ENCODE data around the gene GLB1L.

The GLB1L gene

DNA sequence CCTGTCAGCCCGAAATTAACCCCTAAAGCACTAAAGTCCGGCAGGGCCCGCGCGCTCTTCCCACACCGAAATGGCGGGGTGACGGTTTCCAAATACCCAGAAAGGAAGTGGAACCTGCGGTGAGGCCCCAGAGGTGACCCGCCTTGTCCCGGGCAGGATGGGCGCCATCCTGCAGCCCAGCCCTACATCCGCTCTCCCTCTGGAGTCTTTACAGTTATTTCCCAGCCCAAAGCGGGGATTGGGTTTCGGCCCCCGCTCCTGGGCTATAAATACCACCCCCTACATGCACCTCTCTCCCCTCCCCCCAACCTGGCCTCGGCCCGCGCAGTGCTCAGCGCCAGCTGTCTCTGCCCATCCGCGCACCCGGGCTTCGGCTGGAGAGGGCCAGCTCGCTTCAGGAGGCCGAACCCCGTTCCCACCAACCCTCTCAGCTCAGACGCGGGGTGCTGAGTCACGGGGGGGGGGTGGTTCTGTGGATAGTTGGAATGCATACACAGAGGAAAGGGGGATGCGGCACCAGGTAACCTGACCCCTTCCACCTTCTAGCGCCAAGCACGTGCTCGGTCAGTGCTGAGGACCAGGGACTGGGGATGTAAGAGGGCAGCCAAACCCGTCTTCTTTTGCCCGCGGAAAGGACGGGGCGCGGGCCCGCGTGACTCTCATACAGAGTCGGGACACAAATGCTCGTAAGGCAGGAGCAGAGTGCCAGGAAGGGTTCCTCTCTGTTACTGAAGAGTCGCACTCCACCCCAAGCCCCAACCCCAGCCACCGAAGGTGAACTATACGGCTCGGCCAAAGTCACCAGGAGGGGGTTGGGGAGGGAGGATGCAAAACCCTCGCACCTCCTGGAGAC lies 7.9 kb upstream of the GLB1L start, which contains the start of gene TUBA4B:
TUBA4B (plus strand) TSS at position 344 of the 853 bp plus-strand sequence; CDS start at position 509, 165 bp downstream.
- Mint-ChIP-seq H3K4me3 (peak within 1 kb of the TSS; percentile 76), H3K4me1 (peaks cover 40% of the 10 kb centered on the region), H3K27ac (no peak within 1 kb of the TSS), H3K36me3 (ENCODE audit: low read depth) (peaks cover 5% of the 10 kb centered on the region), H3K27me3 (ENCODE audit: low read depth, poor library complexity) (peaks cover 80% of the 10 kb centered on the region), H3K9me3 (no peaks in the 10 kb centered on the region)
- TF ChIP-seq, protein P1, sequence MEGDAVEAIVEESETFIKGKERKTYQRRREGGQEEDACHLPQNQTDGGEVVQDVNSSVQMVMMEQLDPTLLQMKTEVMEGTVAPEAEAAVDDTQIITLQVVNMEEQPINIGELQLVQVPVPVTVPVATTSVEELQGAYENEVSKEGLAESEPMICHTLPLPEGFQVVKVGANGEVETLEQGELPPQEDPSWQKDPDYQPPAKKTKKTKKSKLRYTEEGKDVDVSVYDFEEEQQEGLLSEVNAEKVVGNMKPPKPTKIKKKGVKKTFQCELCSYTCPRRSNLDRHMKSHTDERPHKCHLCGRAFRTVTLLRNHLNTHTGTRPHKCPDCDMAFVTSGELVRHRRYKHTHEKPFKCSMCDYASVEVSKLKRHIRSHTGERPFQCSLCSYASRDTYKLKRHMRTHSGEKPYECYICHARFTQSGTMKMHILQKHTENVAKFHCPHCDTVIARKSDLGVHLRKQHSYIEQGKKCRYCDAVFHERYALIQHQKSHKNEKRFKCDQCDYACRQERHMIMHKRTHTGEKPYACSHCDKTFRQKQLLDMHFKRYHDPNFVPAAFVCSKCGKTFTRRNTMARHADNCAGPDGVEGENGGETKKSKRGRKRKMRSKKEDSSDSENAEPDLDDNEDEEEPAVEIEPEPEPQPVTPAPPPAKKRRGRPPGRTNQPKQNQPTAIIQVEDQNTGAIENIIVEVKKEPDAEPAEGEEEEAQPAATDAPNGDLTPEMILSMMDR (IDR thresholded peaks at IDR 0.05), result no peak
- DNase-seq, result peak; percentile 56

DNA sequence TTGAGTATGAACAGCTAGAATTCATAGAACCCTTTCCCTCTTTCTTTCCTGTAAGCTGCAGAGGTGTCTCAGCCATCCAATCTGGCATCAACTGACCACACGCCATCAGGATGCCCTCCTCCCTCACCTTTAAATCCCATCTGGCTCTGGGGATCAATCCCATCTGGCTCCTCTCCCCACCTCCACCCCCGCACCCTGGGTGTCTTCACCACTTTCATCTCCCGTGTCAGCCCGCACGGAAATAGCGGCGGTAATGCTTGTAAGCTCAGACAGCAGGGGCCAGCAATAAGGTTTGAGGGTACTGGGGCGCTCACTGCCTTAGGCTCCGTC lies 7.3 kb upstream of the GLB1L start:
- Mint-ChIP-seq H3K27me3 (ENCODE audit: low read depth, poor library complexity) (peaks cover 74% of the 10 kb centered on the region), H3K9me3 (no peaks in the 10 kb centered on the region), H3K36me3 (ENCODE audit: low read depth) (peaks cover 8% of the 10 kb centered on the region), H3K4me1 (peaks cover 43% of the 10 kb centered on the region), H3K27ac (no peak overlapping the region), H3K4me3 (peak overlapping the region; percentile 76)
- no peak for DNase-seq
- TF ChIP-seq, protein P1 (IDR thresholded peaks at IDR 0.05), result no peak

DNA sequence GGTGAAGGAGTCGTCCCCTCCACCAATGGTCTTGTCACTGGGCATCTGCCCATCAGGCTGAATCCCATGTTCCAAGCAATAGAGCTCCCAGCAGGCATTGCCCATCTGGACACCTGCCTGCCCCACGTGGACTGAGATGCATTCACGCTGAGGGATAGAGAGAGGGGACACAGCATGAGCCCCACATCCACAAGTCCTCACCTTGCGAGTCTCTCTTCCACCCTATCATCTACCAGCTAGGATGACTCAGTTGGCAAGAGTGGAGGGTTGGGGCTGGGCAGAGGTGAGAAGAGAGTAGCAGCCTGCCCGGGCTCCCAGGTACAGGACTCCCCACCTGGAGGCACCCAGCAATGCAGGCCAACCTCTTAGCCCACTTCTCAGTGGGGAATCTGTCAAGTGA lies 6.8 kb upstream of the GLB1L start:
- Mint-ChIP-seq H3K36me3 (ENCODE audit: low read depth) (peaks cover 8% of the 10 kb centered on the region), H3K9me3 (no peaks in the 10 kb centered on the region), H3K27me3 (ENCODE audit: low read depth, poor library complexity) (peaks cover 70% of the 10 kb centered on the region), H3K4me1 (peaks cover 43% of the 10 kb centered on the region), H3K4me3 (peak overlapping the region; percentile 76), H3K27ac (no peak overlapping the region)
- DNase-seq, result no peak
- TF ChIP-seq, protein P1 (IDR thresholded peaks at IDR 0.05), result no peak

DNA sequence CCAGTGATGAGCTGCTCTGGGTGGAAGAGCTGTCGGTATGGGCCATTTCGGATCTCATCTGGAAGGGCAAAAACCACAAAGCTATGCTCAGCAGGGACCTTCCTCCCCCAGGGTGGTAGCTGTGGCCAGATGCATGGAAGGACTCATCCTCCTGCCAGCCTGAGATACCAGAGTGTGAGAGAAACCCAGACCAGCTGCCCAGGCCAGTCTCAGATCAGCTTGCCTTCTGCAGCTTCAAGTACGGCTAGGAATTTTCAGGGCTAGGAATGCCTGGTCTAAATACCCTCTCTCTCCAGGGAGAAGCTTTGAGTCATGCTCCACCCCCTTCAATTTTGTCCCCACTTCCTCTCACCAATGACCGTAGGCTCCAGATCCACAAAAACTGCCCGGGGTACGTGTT lies 6.4 kb upstream of the GLB1L start:
- H3K9me3 Mint-ChIP-seq, result no peaks in the 10 kb centered on the region
- no peak overlapping the region for H3K27ac Mint-ChIP-seq
- H3K36me3 Mint-ChIP-seq (ENCODE audit: low read depth), result peaks cover 8% of the 10 kb centered on the region
- no peak overlapping the region for H3K4me3 Mint-ChIP-seq
- no peak for DNase-seq
- TF ChIP-seq, protein P1 (IDR thresholded peaks at IDR 0.05), result no peak
- peaks cover 48% of the 10 kb centered on the region for H3K4me1 Mint-ChIP-seq
- H3K27me3 Mint-ChIP-seq (ENCODE audit: low read depth, poor library complexity), result peaks cover 66% of the 10 kb centered on the region

DNA sequence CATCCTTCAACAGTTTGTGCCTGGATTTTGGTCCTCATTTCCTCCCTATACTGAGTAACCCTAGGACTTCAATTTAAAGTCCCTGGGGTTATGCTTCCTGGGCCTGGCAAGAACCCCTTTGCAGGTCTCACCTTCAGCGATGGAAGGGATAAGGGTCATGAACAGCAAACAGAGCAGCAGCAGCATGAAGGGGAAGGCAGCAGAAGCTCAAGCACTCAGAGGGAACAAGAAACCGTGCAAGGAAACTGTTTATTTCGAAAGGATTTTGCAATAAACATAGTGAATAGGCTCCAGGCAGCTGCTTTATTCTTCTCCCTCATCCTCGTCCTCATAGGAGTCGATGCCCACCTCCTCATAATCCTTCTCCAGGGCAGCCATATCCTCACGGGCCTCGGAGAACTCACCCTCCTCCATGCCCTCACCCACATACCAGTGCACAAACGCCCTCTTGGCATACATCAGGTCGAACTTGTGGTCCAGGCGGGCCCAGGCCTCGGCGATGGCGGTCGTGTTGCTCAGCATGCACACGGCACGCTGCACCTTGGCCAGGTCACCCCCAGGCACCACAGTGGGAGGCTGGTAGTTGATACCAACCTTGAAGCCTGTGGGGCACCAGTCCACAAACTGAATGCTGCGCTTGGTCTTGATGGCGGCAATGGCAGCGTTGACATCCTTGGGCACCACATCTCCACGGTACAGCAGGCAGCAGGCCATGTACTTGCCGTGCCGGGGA lies 5.0 kb upstream of the GLB1L start:
- no peaks in the 10 kb centered on the region for H3K9me3 Mint-ChIP-seq
- TF ChIP-seq, protein P1 (IDR thresholded peaks at IDR 0.05), result no peak
- peaks cover 51% of the 10 kb centered on the region for H3K27me3 Mint-ChIP-seq (ENCODE audit: low read depth, poor library complexity)
- H3K36me3 Mint-ChIP-seq (ENCODE audit: low read depth), result peaks cover 8% of the 10 kb centered on the region
- DNase-seq, result no peak
- peaks cover 58% of the 10 kb centered on the region for H3K4me1 Mint-ChIP-seq
- H3K27ac Mint-ChIP-seq, result peak overlapping the region; percentile 82
- no peak overlapping the region for H3K4me3 Mint-ChIP-seq

Data from nephron progenitor cell (in vitro differentiated cells).